GM21447 (cell line): ENCODE data around the gene DIS3L2.
"Not testable (repeated sequence)": the region's sequence is repeated elsewhere in the genome, so short reads cannot be mapped to it uniquely, and the experiment has no call there.

Source experiments
- ATAC-seq: cut with Tn5 transposase; IDR thresholded peaks from one replicate; pipeline ENCODE4 v1.9.1; 2021; ENCODE audit not compliant: unreplicated experiment

Gene DIS3L2

DNA sequence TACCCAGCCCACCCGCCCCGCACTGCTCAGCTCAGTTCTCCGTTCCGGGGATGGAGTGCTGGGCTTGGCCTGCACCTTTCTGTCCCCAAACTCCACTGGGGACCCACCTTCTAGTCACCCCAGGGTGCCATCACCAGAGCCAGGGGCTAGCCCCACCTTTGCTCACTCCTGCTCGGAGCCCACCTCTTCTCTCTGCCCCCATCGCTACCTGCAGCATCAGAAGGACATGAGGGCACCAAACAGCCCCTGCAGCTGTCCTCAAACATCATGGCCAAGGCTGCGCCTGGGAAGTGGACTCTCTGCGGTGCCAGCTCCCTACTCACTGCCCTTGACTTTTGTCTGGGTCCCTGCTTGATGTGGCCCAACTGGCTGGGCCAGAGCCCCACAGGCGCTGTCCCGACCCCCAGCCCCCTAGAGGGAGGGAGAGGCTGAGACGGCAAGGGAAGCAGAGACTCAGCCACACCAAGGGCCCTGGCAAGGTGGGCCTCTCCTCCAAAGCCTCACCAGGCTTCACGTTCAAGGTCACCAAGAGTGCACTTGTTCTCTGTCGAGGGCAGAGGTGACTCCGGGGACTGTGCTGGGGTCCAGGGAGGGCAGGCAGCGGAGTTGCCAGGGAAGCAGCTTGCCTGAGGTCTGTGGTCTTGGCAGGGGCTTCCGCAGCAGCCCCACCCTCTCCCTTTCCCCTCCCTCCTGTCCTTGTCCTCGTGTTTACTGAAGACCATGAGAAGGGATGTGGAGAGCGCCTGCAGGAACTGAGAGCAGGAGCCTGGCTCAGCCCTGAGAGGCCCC lies 403.5 kb downstream of the DIS3L2 start:
- ATAC-seq, result not testable (repeated sequence)

DNA sequence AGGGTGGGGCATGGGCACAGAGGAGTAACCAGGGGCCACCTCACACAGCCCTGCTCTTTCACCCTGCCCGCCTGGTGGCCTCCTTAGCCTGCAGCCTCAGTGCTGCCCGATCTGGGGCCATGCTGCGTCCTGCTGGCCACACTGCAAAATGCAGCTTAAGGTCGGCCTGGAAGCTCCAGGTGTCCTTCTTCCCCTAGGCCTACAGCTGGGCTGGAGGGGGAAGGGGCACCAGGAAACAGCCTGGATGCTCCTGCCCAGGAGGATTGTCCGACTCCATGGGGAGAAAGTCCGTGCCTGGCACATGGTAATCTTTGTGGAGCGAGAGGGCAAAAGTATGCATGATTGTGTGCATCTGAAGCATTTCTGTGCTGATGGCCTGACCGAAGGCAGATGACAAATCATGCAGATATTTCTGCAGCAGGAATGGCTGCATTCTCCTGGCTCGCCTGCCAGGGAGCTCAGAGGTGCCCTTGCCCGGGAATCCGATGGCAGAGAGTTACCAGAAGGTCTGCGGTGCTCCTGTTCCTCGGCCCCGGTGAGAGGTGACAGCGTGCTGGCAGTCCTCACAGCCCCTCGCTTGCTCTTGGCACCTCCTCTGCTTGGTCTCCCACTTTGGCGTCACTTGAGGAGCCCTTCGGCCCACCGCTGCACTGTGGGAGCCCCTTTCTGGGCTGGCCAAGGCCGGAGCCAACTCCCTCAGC lies 404.3 kb downstream of the DIS3L2 start:
- ATAC-seq, result peak; percentile 48

DNA sequence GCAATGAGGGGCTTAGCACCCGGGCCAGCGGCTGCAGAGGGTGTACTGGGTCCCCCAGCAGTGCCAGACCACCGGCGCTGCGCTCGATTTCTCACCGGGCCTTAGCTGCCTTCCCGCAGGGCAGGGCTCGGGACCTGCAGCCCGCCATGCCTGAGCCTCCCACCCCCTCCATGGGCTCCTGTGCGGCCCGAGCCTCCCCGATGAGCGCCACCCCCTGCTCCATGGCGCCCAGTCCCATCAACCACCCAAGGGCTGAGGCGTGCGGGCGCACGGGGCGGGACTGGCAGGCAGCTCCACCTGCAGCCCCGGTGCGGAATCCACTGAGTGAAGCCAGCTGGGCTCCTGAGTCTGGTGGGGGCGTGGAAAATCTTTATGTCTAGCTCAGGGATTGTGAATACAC lies 404.9 kb downstream of the DIS3L2 start:
- ATAC-seq, result not testable (repeated sequence)

DNA sequence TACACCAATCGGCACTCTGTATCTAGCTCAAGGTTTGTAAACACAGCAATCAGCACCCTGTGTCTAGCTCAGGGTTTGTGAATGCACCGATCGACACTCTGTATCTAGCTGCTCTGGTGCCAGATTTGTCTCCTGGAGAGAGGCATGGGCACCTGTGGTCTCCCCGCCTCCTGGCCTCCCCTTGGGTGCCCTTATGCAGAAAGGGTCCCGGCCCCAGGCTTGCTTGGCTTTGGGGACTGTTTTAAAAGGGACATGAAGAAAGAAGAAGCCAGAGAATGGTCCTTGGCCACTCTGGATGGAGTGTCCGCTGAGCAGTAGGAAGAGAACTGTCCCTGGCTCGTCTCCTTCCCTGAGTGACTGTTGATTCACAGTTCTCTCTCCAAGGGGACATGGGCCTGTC lies 405.5 kb downstream of the DIS3L2 start:
- ATAC-seq, result no peak

DNA sequence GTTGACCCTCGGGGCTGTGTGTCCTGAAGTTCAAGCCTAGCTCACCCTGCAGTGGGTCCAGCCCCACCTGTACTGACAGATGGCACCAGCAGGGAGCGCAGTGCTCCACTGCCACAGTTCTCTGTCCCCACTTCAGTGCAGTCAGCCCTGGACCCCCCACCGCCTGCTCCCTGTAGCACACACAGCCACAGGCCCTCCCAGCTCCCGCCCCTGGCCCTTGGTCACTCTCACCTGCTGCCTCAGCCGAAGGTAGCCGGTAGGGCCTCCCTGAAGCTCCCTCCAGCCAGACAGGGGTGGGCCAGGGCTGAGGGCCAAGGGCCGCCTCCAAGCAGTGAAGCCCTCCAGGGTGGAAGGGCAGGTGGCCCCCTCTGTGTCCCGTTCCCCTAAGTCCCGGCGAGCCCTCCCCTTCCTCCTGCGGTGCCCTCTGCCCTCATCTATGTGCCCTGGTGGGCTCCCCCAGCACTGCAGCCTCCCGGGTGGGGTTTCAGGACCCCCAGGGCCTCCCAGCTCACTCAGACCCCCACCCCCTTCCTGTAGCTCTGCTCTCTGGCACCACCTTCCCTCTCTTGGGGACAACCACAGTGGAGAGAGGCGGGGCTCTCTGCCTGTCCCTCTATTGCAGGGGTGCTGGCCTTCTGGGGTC lies 406.2 kb downstream of the DIS3L2 start:
- ATAC-seq, result no peak

- no peak for ATAC-seq
Observed at GRCh38 chr2:232368311-232368731, 406.8 kb downstream of the DIS3L2 start.

DNA sequence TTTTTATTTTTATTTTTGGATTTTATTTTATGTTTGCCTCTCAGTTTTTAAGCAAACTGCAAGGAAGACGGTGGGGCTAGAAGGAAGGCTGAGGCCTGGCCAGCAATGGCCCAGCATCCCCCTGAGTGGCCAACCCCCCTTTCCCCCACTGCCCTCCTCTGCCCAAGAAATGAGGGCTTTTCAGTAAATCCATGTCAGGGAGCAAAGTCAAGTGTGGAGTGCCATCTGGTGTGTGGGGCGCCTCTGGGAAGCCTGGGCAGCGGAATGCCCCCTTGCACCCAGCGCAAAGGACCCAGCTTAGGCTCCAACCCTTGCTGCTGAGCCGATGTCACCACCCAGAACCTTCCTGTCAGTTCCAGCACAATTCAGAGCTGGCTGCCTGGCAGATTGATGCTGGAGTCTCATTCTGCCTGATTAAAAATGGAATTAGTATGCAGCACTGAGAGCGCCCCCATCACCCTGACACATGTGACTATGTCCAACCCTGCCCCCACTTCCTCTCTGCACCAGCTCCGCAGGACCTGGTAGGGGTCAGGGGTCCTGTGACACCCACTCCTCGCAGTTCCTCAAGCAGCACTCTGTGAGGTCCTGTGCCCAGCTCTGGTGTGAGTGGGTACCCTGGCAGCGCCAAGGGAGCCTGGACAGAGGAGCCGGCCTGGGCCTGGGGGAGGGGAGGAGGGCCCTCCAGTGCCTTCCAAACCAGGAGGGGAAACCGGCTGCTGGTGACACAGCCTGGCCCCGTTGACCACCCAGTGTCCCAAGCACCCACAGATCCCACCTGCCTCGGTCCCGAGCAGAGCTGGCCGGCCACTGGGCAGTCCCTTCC lies 407.8 kb downstream of the DIS3L2 start:
- ATAC-seq, result no peak

GRCh38 chr2:232370007-232370406 lies 408.5 kb downstream of the DIS3L2 start:
- ATAC-seq, result not testable (repeated sequence)

GRCh38 chr2:232372231-232373208 lies 411.0 kb downstream of the DIS3L2 start:
- no peak for ATAC-seq

- no peak for ATAC-seq
Observed at GRCh38 chr2:232374356-232374755, 412.8 kb downstream of the DIS3L2 start.

DNA sequence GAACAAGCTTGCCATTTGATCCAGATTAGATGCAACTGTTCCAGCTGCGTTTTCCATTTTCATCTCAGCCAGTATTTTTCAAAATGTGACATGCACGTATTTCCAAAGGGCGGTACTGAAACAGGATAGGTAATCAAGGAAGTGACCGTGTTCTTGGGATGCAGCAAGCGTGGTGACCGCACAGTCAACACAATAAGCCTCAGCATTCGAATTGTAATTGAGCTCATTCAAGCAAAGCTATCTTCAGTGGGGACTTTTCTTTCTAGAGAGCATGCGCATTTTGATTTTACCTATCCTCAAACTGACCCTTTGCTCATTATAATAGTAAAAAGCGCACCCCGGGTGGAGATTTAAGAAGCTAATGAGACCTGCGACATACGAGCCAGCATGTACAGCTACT lies 413.7 kb downstream of the DIS3L2 start:
- no peak for ATAC-seq

DNA sequence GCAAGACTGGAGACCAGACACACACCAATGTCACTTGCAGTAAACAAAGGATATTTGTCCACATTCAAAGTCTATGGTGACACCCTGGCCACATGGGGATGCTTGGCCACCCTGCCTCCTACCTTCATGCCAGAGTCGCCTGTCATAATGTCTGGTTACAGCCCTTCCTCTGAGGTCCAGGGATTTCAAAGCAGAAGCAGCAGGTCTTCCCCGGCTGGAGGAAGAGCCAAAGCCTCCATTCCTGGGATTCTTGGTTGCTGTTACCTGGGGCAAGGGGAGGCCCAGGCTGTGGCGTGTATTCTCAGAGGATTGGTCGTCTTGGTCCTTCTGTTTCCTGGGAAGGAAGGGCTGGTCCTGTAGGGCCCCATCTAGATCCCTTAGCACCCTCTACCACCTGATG lies 414.7 kb downstream of the DIS3L2 start:
- ATAC-seq, result no peak

- no peak for ATAC-seq
Observed at GRCh38 chr2:232376713-232377112, 415.2 kb downstream of the DIS3L2 start.

- no peak for ATAC-seq
Observed at GRCh38 chr2:232377319-232377718, 415.8 kb downstream of the DIS3L2 start.

DNA sequence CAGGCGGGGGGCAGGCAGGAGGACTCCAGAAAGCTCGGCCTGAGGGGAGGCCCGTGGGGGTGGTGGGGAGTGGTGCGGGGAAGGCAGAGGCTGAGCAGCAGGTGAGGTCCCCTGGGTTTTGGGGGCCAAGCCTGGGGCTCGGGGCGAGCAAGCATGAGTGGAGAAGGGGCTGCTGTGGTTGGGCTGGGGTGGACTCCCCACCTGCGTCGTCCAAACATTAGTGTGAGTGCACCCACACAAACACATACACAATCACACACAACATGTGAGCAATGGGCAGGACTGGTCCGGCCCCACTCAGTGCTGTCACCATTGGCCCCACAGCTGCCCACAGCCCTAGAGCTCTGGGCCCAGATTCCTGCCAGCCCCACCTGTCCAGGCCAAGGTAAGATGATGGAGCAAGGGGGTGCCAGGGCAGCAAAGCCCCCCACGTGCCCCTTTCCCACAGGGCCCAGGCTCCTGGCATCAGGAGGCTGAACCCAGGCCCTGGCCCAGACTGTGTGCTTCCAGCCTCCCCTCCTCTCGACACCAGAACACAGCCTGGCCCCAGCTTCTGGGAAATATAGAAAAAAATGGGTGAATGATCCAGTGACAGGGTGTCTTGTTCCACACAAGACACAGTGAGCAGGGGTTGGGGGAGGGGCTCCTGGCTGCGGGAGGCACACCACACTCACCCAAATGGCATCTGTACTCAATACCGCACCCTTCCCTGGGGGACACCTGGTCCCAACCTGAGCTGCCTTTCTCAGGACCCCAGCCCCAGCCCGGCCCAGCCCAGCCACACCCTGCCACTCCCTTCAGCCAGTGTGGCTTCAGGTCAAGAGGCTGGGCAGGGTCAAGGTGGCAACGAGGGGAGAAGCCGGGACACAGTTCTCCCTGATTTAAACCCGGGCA lies 416.6 kb downstream of the DIS3L2 start:
- ATAC-seq, result no peak

GRCh38 chr2:232378735-232379151 lies 417.2 kb downstream of the DIS3L2 start, which contains the start of gene ALPP:
TSS of gene ALPP (plus strand) at chr2:232378751. CDS start at chr2:232378803, 52 bp downstream.
- ATAC-seq, result not testable (repeated sequence)

- not testable (repeated sequence) for ATAC-seq
Observed at GRCh38 chr2:232379610-232380590, 418.4 kb downstream of the DIS3L2 start.
